ENCODE data around the gene STOX2.

Gene STOX2

GRCh38 chr4:184067931-184068554 is 162.9 kb downstream of the STOX2 start:
- TF ChIP-seq CTCF (IDR thresholded peaks at IDR 0.05; ENCODE audit: control insufficient read depth, extremely low read depth, insufficient read depth): no peak
- DNase-seq (ENCODE audit: low read depth): no peak
- H3K4me3 ChIP-seq (ENCODE audit: low read depth, low read length): no peak overlapping the region
